HT-29 (cell line): ENCODE measurements around the gene ZNF22. TPM values are rescaled to one million over a fixed set of nuclear protein-coding genes. Genes with fewer than 3 reads are reported as not detected.

Experiments used
- DNase-seq: peaks from one replicate; pipeline ENCODE4 v3.0.0-alpha.2; 2015; ENCODE audit warnings: low spot score
- total RNA-seq: library from RNA; depleted of rRNA; stranded (reverse); fragments of >200 nt; shearing (Covaris generic); gene quantifications from 2 replicates; pipeline ENCODE4 v1.2.3, GENCODE V29; 2014; rRNA removed

The ZNF22 gene
- total RNA-seq, result 8.1 and 11.7 TPM in 2 replicates

DNA sequence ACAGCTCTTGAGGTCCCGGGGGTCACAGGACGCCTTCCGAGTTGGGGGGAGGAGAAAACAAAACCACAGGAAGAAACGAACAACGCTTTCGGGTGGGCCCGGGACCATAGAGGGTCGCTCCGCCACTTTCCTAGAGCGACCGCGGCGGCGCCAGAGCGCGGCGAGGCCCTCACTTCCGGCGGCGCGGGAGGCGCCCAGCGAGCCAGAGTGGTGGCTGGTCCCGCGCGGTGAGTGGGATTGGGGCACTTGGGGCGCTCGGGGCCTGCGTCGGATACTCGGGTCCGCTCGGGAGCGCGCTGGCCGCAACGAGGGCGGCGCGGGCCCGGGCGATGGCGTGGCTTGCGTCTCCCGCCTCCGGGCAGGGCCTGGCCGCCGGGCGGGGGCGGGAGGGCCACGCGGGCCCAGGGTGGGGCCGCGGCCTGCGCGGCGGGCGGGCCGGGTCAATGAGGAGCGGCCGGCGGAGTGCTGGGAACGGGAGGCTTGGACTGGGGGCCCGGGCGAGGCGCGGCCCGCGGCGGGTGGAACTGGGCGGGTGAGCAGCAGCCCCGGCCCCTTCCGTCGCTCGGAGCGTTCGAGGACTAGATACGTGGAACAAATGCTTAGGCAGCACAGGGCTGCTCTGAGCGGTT lies at the start of gene ZNF22:
TSS of gene ZNF22 (plus strand) at position 172 of the 629 bp plus-strand sequence. CDS start 2,446 bp downstream, outside the sequence.
- peak; percentile 66 for DNase-seq

DNA sequence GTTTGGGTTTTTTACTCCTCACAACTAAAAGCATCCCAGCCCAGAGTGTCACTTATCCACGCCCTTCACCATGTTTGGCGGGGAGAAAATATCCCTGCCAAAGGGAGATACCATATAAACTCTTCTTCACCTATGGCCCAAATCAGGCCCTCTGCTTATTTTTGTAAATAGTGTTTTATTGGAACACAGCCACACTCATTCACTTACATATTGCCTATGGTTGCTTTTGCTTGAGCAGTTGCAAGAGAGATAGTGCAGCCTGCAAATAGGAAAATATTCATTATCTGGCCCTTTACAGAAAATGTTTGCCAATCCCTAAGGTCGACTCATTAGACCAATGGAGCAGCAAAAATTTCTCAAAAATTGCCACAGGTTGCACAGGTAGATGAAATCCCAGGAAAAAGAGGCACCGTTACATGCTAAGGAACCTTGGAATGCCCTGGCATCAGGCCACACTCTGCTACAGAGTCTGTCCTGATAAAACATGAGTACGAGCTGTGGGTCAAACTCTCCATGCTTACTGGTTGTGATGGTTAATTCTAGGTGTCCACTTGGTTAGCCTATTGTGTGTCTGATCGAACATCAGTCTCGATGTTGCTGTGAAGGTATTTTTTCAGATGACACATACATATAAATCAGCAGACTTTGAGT lies 49.0 kb upstream of the ZNF22 start:
- DNase-seq, result no peak

DNA sequence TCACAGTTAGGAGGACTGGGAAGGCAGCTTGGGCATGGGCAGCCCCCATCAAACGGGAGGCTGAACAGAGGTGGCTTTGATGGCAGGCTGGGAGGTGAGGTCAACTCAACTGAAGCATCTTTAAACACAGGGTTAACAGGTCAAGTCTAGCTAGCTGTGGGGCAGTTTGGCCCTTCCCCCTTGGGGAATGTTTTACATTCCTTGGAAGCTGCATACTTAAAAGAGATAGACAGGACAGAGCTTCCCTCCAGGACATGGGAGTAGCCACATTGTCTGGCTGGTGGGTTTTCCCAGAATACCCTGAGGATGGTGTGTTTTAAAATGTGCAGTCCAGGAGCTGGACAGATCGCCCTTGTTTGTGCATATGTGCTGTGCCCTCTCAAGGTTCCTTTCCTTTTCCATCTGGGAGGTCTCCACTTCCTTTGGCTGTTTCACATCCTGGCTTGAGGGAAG lies 47.9 kb upstream of the ZNF22 start:
- no peak for DNase-seq

DNA sequence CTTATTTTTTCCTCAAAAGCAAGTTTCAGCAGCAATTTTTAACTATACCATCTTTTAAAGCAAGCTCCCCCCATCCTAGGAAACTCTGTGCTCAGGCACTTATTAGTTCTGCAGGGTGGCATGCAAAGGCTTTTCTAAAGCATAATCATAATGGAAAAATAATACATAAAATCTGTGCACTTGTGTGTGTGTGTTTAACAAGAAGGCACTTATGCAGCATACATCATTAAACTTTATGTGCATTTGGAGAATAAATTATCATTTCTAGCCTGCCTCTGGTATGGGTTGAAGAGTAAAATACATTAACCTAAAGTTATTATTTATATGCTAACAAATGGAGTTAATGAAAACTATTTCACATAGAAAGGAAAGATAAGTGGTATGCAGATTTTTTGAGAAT lies 46.7 kb upstream of the ZNF22 start:
- no peak for DNase-seq

DNA sequence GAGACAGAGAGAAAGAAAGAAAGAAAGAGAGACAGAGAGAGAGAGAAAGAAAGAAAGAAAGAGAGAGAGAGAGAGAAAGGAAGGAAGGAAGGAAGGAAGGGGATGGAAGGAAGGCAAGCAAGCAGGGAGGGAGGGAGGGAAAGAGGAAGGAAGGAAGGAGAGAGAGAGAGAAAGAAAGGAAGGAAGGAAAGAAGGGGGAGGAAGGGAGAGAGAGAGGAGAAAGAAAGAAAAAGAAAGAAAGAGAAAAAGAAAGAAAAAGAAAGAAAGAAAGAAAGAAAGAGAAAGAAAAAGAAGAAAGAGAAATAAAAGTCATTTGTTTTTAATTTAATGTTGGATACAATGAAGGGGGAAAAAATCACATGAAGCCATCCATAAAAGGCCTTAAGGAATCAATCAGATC lies 45.8 kb upstream of the ZNF22 start:
- no peak for DNase-seq

DNA sequence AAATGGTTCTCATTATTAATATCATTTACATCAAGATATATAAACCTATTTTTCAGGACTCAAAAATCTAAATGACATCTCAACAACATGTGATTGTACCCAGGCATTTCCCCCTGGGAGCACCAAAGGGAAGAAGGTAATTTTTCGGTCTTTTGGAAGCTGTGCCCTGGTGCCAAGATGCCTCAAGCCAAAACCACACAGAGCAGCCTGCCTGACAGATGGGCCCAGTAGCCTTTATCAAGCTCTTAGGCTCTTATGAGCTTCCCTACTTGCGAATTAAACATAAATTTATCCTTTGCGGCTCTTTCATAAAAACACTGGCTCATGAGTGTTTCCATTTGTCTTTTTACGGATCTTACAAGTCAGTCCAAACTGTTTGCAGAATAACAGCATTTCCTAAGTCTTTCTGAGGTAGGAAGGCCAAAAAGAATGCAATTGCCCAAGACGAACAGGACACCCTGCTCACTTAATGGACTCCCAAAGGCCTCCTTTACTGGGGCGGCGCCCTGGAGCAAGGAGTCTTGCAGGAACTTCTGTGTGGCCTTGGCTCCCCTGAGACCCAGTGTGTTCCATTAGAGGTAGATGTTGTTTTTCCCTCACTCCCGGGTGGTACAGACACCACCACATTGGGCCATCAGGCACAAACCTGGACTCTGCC lies 45.2 kb upstream of the ZNF22 start:
- no peak for DNase-seq

DNA sequence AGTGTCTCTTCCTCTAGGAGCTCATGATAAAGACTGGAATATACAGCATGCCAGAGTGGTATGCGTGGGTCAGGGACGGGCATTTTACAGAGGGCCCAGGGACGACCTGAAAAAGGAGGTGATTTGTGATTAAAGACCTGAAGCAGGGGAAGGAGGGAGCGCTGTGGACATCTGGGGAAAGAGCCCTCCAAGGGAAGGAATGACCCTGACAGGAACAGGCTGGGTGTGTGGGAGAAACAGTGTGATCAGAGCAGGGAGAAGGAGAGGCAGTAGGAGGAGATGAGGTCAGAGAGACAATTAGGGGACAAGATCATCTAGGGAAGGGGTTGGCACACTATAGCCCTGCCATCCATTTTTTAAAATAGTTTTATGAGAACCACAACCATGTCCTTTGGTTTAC lies 44.5 kb upstream of the ZNF22 start:
- DNase-seq, result no peak

DNA sequence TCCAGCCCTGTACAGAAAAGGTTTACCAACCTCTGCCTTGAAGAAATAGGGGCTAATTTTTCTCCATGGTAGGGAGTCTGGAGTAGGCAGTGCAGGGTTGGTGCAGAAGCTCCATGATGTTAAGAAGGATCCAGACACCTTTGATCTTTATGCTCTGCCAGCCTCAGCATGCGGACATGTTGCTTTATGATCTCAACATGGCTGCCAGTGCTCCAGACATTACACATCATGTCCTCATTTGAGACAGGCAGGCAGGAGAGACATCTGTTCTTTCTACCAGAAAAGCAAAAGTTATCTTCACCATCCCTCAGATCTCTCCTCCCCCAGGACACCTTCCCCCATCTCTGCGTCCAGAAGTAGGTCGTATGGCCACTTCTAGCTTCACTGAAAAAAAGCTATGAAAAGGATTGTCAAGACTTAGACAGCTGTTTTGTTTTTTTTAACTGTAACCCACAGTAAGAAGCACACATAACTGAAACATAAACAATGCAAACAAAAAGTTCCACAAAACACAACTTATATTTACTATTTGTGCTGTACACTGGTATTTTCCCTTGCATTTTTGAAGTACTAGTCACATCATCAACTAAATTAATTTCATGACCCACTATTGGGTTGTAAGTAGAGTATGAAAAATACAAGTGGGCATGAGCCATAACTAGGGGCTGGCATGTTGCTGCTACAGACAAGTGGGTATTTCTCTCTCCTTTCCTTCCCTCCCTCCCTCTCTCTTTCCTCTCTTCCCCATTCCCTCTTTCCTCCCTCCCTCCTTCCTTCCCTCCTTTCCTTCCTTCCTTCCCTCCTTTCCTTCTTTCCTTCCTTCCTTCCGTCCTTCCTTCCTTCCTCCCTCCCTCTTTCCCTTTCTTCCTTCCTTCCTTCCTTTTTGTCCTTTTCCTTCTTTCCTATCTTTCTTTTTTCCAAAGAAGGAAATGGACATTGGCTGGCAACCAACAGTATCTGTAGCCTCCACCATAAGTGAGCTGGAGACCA lies 43.7 kb upstream of the ZNF22 start:
- DNase-seq, result no peak

DNA sequence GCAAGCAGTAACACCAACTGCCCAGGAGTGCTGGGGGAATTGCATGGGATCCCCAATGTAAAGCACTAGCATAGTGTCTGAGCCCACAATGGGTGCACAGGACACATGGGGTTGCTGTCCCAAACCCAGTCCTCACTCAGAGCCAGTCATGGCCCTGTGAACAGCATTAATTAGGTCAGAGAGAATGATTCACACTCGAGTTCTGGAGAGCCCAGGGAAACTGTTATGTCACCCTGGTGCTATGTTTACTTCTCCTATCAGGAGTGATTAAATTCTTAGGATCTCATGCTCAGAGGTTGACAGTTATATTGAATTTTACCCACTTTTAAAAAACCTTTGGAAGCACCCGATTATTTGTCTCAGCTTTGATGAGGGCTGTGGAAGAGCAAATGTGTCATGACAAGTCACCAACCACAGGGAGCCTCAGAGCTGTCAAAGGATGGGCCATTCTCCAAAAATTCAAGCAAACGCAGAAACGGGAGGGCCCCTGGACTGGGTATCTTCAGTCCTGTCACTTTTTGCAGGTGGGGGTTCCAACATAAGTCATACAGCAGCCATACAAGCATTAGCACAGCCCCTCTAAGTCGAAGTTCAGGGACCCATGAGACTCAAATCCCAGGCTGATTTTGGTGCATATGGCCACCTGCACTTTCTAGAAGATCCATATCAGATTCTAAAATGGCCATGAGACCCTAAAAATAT lies 42.4 kb upstream of the ZNF22 start:
- DNase-seq, result no peak

DNA sequence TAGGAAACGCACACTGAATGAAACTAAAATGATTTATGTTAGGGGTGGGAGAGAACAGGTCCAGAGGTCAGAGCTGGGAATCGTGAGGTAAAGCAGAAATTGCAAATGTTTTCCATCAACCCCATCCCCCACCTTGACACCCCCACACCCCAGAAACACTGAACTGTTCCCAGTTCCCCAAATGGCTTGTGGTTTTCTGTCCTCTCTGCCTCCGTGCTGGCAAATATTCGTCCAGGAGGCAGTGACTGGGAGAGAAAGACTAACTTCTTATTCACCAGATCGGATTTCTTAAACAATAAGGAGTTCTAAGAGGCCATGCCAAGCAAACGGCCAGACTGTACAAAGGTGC lies 41.9 kb upstream of the ZNF22 start:
- DNase-seq, result no peak

DNA sequence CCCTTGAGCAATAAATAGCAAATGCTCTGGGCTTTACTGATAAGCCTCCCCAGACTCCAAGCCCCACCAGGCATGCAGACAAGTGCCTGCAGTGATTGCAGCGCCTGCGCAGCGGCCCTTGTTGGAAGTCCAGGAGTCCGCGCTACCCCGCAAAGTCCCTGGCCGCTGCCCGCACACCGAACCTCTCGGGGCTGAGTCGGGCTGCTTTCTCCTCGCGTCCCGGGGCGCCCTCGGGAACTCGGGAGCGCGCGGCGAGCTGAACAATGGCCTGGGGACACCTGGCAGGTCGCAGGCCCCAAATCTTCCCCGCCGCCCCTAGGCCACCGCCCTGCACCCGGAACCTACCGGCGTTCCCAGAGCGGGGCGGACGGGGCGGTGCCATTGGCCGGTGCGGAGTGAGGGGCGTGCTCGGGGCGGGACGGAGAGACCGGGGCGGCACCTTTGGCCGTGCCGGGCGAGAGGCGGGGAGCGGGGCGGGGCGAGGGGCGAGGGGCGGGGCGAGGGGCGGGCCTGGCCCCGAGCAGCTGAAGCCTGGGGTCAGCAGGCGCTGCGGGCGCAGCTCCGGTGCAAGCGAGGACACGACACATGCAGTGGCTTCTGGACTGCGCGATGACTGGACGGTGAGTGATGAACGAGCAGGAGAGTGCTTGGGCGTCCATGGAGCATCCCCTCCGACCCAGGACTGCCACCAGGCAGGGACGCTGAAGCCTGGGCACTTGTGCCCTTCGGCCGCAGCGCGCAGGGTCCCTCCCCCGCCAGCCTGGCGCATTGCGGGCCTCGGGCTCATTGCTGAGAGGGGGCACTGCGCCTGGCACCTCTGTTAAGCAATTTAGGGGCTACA lies 41.3 kb upstream of the ZNF22 start, which contains the start of gene RASSF4:
TSS of gene RASSF4 (plus strand) at position 556 of the 841 bp plus-strand sequence. CDS start 10,401 bp downstream, outside the sequence.
- peak; percentile 85 for DNase-seq

DNA sequence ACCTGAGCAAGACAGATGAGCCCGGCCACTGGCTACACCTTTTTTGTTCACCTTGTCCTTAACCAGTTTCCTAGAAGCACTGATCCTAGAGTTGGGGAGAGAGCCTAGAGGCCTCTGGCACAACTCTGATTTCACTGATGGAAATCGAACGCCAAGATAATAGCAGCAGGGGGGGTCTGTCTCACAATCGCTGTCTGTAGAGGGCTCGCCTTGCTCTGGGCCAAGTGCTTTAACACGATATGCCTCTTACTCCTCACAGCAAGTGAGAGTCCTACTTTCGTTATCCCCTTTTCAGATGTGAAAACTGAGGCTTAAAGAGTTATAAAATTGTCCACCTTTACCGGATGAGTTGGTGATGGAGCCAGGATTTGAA lies 40.6 kb upstream of the ZNF22 start:
- no peak for DNase-seq

DNA sequence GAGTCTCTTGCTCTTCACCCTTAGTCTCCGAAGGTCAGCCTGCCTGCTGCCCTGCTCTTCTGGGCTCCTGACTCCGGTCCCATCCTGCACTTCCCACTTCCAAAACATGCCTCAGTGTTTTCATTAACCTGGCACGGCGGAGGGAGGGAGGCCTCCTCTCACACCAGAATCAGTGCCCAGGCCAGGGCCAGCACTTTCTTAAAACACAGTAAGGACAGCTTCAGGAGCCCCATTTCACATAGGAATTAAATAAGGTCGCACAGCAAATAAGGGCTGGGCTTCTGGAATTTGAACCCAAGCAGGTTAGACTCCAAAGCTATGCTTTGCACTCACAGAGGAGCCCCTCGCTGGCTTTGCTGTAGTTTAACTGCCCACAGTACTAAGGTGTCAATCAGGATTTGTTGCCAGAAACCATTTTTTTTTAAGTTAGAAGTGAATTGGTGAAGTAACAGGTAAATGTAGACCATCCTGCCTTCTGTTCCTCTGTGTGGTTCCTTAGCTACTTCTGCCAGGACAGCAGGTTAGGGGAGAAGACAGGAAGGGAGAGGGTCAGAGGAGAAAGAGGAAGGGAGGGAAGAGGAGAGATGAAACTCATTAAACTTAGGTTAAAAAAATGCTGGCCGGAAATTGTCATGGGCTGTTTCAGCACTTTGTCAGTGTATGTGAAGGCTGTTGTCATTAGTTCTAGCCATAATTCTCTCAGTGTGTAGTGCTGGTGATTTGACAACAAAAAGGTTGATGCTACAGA lies 40.1 kb upstream of the ZNF22 start:
- DNase-seq, result no peak

DNA sequence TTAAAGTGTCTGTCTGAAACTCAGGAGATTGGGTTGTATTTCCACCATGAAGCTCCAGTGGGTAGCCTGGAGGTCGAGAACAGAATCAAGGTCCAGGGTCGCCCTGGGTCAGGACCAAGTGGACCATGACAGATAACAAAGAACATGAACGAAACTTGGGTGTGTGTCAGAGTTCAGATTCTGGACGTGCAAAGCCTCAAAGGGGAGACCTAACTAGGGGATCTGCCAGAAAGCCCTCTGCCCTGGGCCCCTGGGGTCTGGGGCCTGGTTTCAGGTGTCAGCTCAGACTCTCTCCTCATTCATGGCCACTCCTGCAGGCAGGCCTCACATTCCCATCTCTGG lies 39.5 kb upstream of the ZNF22 start:
- no peak for DNase-seq

DNA sequence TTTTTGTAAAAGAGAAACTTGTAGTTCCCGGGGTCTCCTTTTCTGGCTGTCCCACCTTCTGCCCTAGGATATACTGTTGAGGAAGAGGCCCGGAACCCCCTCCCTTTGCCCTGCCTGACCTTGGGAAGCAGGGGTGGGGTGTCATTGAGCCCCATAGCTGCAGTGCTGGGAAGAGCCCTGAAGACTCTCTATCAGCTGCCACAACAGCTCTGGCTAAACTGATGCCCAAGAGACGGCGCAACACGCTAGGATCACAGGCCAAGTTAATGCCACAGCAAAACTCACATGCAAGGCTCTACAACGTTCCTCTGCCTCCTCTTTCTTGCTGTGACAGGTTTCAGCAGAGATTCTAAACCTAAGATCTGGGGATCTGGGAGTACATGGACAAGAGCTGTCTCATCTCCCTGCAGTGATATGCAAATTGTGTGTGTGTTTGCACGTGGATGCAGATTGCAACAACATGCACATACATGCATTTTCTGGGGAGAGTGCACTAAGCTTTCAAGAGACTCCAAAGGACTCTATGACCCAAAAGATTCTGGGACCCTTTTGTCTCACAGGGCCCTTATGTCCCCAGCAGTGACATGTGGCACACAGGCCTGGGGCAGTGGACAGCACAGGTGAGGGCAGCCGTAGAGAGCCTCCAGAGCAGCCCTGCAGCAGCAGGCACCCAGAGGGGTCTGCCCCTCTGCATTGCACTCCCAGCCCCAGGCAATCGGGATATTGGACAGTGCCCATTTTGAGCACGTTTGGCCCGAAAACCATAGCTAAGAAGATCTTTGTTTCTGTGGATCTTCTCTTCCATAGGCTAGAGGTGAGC lies 38.6 kb upstream of the ZNF22 start:
- DNase-seq, result no peak

DNA sequence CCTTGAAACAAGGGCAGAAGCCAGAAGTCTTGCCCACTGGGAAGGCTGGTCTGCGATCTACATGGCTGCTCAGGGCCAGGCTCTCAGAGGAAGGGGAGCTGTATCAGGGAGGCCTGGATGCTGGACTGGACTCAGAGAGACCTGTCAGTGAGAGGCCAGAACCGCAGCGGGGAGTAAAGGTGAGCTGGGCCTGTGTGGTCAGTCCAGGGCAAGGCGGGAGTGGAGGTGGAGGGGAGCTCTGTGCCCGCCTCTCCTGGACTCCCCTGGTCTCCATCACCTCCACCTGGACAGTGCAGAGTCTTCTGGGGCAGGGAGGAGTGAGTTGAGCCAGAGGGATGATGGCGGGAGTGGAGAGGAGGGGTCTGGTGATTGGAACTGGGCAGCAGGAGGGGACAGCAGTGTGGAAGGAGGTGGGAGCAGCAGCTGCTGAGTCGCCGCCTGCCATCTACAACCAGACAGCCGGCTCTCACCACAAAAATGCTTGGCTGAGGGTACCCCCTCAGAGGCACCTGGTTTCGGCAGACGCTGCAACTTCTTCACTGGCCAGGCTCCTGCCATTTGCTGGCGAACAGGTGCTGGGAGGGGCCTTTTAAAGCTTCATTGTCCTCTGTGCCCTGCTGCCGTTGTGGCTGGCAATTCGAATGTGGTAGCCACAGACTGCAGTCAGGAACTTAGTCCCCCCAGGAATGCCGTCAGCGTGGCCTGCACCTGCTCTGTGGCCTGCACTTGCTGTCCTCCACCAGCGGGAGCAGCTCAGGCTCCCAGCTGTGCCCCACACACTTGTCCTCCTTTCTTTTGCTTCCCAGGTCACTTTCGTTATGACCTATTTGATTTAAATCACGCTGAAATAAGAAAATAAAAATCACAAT lies 37.6 kb upstream of the ZNF22 start:
- DNase-seq, result no peak

DNA sequence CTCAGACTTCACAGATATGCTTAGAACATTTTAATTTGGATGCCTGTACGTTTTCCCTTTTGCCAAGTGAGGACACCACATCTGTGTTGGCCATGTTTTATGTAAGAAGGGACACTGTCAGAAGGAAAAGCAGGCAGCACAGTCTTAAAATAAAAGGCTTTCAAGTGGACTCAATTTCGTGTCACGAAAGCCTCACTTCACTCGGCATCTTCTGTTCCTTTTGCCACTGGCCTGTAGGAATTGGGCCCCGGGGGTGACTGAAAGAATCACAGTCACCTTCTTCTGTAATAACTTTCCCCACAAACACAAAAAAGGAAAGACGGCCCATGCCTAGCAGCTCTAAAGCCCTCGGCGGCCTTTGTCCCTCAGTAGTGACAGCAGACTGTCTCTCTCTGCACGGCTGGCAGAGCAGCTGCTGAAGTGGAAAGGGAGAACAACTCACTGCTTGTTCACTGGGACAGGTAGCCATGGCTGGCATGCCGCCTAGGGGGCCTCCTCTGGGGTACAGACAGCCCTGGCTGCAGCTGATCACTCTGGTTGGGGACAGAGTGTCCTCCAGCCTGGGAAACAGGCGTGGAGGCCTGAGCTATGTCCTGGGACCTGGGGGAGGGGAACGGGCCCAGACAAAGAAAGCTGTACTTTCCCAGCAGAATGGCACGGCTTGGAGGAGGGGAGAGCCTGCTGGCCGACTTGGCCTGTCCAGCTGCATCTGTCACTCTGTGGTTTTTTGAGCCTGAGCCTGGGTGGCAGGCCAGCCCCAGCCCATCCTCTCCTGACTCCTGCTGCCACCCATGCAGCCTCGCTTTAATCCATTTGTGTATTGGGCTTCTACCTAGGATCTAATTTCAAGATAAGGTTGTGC lies 36.7 kb upstream of the ZNF22 start:
- DNase-seq, result no peak
